ENCODE measurements around the gene AQP1. TPM values are rescaled to one million over a fixed set of nuclear protein-coding genes. Genes with fewer than 3 reads are reported as not detected.

Gene AQP1
- total RNA-seq, 4 donors from 2014 or later, result 92.1 to 139 (median 110) TPM

GRCh38 chr7:30916767-30917166, 5.1 kb downstream of the AQP1 start:
- TF ChIP-seq POLR2A (IDR thresholded peaks at IDR 0.05), result no peak
- no peak for TF ChIP-seq POLR2AphosphoS5 (IDR thresholded peaks at IDR 0.05)
- no peak for TF ChIP-seq EP300 (IDR thresholded peaks at IDR 0.05)
- no peak for TF ChIP-seq CTCF (IDR thresholded peaks at IDR 0.05)
- Histone ChIP-seq H3K36me3 (no peaks in the 10 kb centered on the region), H3K27me3 (no peaks in the 10 kb centered on the region), H3K4me1 (peaks cover 31% of the 10 kb centered on the region), H3K9me3 (no peaks in the 10 kb centered on the region), H3K4me3 (peak overlapping the region; percentile 36), H3K27ac (peak overlapping the region; percentile 34)
- no peak for DNase-seq (ENCODE audit: low spot score in 2 of 2)
- WGBS, result 74% methylated on average over 5 of the region's 7 CpGs

GRCh38 chr7:30917216-30917893, 5.7 kb downstream of the AQP1 start:
- Histone ChIP-seq H3K36me3 (no peaks in the 10 kb centered on the region), H3K27ac (peak overlapping the region; percentile 34), H3K9me3 (no peaks in the 10 kb centered on the region), H3K4me3 (peak overlapping the region; percentile 36), H3K4me1 (peaks cover 31% of the 10 kb centered on the region), H3K27me3 (no peaks in the 10 kb centered on the region)
- WGBS, result 82% methylated on average over 4 of the region's 4 CpGs
- DNase-seq (ENCODE audit: low spot score in 2 of 2), result no peak
- TF ChIP-seq POLR2A (IDR thresholded peaks at IDR 0.05) (no peak), POLR2AphosphoS5 (IDR thresholded peaks at IDR 0.05) (no peak), CTCF (IDR thresholded peaks at IDR 0.05) (no peak), EP300 (IDR thresholded peaks at IDR 0.05) (no peak)

- TF ChIP-seq POLR2AphosphoS5 (IDR thresholded peaks at IDR 0.05) (no peak), CTCF (IDR thresholded peaks at IDR 0.05) (no peak), POLR2A (IDR thresholded peaks at IDR 0.05) (no peak), EP300 (IDR thresholded peaks at IDR 0.05) (no peak)
- no CpG with 5 or more reads among the region's 4 CpGs for WGBS
- peak overlapping the region; percentile 24 for H3K27ac ChIP-seq
- H3K27me3 ChIP-seq, result no peaks in the 10 kb centered on the region
- peaks cover 5% of the 10 kb centered on the region for H3K36me3 ChIP-seq
- H3K9me3 ChIP-seq, result no peaks in the 10 kb centered on the region
- H3K4me1 ChIP-seq, result peaks cover 31% of the 10 kb centered on the region
- H3K4me3 ChIP-seq, result no peak overlapping the region
- peak; percentile 40 to 44 for DNase-seq (ENCODE audit: low spot score in 2 of 2)
These were observed 7.0 kb downstream of the AQP1 start for GRCh38 chr7:30918676-30919075.

GRCh38 chr7:30920021-30920583, 8.4 kb downstream of the AQP1 start:
- Histone ChIP-seq H3K4me1 (peaks cover 19% of the 10 kb centered on the region), H3K4me3 (peak overlapping the region; percentile 3)

More at GRCh38 chr7:30920021-30920583, 8.4 kb downstream of the AQP1 start:
- Histone ChIP-seq H3K27ac (no peak overlapping the region), H3K9me3 (no peaks in the 10 kb centered on the region), H3K27me3 (no peaks in the 10 kb centered on the region), H3K36me3 (peaks cover 10% of the 10 kb centered on the region)
- peak; percentile 59 to 77 for DNase-seq (ENCODE audit: low spot score in 2 of 2)
- 33% methylated on average over 10 of the region's 11 CpGs for WGBS
- TF ChIP-seq POLR2AphosphoS5 (IDR thresholded peaks at IDR 0.05), result no peak
- no peak for TF ChIP-seq POLR2A (IDR thresholded peaks at IDR 0.05)
- TF ChIP-seq CTCF (IDR thresholded peaks at IDR 0.05), result no peak
- TF ChIP-seq EP300 (IDR thresholded peaks at IDR 0.05), result no peak
